OCI-LY1 (cell line): ENCODE data around the gene MGA.

ENCODE experiments used
- CTCF ChIP-seq: fragments of 200-600 bp; sonication (generic), shearing (Covaris generic); IDR thresholded peaks from 2 replicates; pipeline ENCODE4 v1.5.1; 2017; ENCODE audit warnings: mild to moderate bottlenecking, antibody characterized with exemption, low read length, moderate library complexity, mixed read lengths
- EZH2 ChIP-seq: fragments of 200-600 bp; sonication (generic), shearing (Covaris generic); IDR thresholded peaks from 2 replicates; pipeline ENCODE4 v1.8.0; 2017; ENCODE audit warnings: borderline replicate concordance, mixed run types, mild to moderate bottlenecking, antibody characterized with exemption, low read length, moderate library complexity, mixed read lengths

DNA sequence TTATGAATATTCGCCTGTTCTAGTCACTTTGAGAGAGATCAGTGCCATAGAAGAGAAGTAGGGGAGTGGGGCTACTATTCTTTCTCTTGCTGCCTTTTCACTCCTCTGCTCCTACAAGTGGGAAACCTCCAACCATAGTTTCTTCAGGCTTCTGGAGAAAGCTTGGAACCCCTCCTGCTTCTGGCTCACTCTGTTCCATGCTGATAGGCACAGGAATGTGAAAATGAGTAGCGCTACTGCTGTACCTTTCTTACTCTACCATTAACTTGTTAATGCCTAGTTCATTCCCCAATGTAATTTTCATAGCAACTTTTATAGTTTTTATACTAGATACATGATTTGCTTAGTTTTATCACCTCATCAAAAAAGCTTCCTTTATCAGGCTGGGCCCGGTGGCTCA is 141.0 kb downstream of the MGA start:
- TF ChIP-seq CTCF (no peak), EZH2 (no peak)
